Lower lobe of right lung (tissue), 2 donors: ENCODE data around the gene KANK2. TPM values are rescaled to one million over a fixed set of nuclear protein-coding genes. Genes with fewer than 3 reads are reported as not detected.

Experiments
- ATAC-seq, 2 donors: fragments of 200-7000 bp; cut with Tn5 transposase; one replicate each; pipeline ENCODE4 v1.9.1; 2020 to 2022; ENCODE audit warnings: mild to moderate bottlenecking in 2 of 2, moderate library complexity in 2 of 2
- DNase-seq: peaks from one replicate; pipeline ENCODE4 v3.0.0-alpha.2; 2020
- H3K27ac ChIP-seq: fragments of 200-600 bp; one replicate; pipeline ENCODE4 v1.8.0; 2022
- H3K27me3 ChIP-seq: fragments of 200-600 bp; one replicate; pipeline ENCODE4 v1.8.0; 2022; ENCODE audit warnings: low read depth
- H3K36me3 ChIP-seq: fragments of 200-600 bp; one replicate; pipeline ENCODE4 v1.8.0; 2022; ENCODE audit warnings: mild to moderate bottlenecking
- H3K4me1 ChIP-seq: fragments of 200-600 bp; one replicate; pipeline ENCODE4 v1.8.0; 2022
- H3K4me3 ChIP-seq: fragments of 200-600 bp; one replicate; pipeline ENCODE4 v1.8.0; 2022; ENCODE audit warnings: mild to moderate bottlenecking
- H3K9me3 ChIP-seq: fragments of 200-600 bp; one replicate; pipeline ENCODE4 v1.8.0; 2022
- CTCF ChIP-seq: fragments of 200-600 bp; IDR thresholded peaks from one replicate; pipeline ENCODE4 v1.8.0; 2022; ENCODE audit warnings: antibody characterized with exemption, mild to moderate bottlenecking
- intact Hi-C: fragments of 100-400 bp; cut with DNase I; formaldehyde crosslinking; loops from one replicate; pipeline ENCODE4 v1.11.0; 2022
- total RNA-seq: library from RNA; stranded (reverse); fragmentation: NEBNext Ultra II Directional; extraction: Animal tissue kit (Norgen Biotek cat#: 25700); gene quantifications from one replicate; pipeline ENCODE4 v1.2.1, GENCODE V29; 2021
- donor health status: DM: no; HTN: yes; CAD: no; lungs with severe emphysema.

Gene KANK2
- total RNA-seq, 1 donor from 2014 or later = 191 TPM

DNA sequence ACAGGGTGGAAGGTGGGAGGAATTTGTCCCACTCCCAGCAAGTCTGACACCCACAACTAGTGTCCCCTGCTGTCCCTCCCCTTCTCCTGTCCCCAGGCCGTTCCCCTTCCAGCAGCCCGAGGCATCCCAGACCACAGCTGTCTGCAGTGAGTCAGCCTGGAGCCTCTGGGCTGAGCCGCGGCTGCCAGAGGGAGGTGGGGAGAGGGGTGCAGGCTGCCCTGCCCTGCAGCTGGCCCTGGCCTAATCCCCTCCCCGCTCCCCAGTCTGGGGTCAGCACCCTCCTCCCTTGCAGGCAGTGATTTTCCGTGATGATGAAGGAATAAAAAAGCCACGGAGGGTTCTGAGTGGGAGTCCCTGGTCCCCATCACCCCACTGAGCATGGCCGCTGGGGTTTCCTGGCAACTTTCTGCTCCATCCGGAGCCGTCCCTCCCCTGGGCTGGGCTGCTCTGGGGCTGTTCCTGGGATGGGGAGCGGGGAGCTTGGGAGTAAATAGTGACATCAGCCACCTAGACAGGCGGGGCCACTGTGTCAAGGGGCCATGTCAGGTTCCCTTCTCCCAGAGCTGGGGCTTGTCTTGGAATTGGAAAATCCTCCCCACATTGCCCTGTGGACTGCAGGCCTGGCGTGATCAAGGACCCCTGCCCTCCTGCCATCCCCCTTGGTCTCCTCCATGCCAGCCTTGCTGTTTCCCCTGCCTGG lies 58.6 kb downstream of the KANK2 start:
- peak; percentile 18 to 33 for ATAC-seq
- no peak for TF ChIP-seq CTCF

DNA sequence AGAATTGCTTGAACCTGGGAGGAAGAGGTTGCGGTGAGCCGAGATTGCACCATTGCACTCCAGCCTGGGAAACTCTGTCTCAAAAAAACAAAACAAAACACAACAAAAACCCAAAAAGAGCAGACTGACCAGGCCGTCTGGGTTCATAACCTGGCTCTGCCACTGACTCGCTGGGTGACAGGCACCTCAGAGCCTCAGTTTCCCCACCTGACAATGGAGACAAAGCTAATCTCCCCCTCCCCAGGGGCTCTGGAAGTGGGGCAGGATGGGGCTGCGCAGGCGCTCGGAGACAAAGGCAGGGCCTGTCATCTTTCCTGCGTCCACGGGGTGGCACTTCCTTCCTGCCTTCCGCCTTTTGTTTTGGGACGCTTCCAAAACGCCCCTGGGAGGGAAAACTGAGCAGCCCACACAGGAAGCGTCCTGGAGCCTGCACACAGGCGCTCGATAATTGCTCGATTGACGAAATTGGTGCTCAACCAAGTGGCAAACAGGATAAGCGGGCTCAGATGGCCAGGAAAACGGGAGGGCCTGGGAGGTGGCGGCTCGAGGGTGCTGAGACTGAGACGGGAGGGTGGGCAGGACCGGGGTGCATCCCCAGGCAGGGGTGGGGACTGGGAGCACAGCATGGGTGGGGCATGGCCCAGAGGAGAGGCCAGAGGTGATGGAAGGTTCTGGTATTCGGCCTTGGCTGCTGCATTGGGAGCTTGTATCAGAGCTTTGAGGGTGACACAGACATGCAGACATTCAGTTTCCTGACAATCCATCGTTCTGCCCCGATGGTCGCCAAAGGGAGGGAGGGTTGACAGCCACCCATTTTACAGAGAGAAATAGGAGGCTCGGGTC lies 59.6 kb downstream of the KANK2 start:
- ATAC-seq (peak; percentile 53 to 68), DNase-seq (peak; percentile 80)
- Histone ChIP-seq H3K27ac (peak overlapping the region; percentile 77), H3K4me1 (peaks cover 49% of the 10 kb centered on the region), H3K27me3 (no peaks in the 10 kb centered on the region), H3K4me3 (peak overlapping the region; percentile 42), H3K36me3 (peaks cover 9% of the 10 kb centered on the region), H3K9me3 (no peaks in the 10 kb centered on the region)
- intact Hi-C loops = loop anchor here (5.0 kb wide), 1 partner anchor 65 kb away; no protein-coding TSS in a partner anchor
- TF ChIP-seq CTCF = peak; percentile 77

More for the DNA sequence above, 58.6 kb downstream of the KANK2 start:
- peak; percentile 61 for DNase-seq
- peaks cover 59% of the 10 kb centered on the region for H3K4me1 ChIP-seq
- intact Hi-C loops = loop anchor here (5.0 kb wide), 1 partner anchor 64 kb away; no protein-coding TSS in a partner anchor
- no peaks in the 10 kb centered on the region for H3K9me3 ChIP-seq
- no peaks in the 10 kb centered on the region for H3K27me3 ChIP-seq
- peak overlapping the region; percentile 42 for H3K4me3 ChIP-seq
- H3K27ac ChIP-seq = peak overlapping the region; percentile 77
- no peaks in the 10 kb centered on the region for H3K36me3 ChIP-seq

DNA sequence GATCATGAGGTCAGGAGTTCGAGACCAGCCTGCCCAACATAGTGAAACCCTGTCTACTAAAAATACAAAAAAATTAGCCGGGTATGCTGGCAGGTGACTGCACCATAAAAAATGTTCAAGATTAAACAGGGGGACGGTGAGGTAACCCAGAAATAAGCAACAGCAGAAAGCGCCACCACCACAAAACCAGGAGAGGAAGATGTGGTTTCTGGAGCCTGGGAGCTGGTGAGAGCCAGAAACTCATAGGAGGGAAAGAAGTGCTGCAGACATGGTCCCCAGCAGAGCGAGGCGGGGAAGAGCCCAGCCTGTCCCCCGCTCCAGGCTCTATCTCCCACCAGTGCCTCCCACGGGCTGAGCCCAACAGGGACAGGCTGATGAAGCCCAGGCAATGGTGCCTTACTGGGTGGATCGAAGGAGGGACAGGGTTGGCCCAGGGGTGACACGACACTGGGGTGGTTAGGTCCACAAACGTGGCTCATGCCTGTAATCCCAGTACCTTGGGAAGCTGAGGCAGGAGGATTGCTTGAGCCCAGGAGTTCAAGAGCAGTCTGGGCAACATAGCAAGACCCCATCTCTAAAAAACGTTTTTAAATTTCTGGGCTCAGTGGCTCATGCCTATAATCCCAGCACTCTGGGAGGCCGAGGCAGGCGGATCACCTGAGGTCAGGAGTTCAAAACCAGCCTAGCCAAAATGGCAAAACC lies 60.8 kb downstream of the KANK2 start:
- peaks cover 43% of the 10 kb centered on the region for H3K4me1 ChIP-seq
- H3K4me3 ChIP-seq = no peak overlapping the region
- no peak for TF ChIP-seq CTCF
- ATAC-seq = peak; percentile 6 to 9
- no peaks in the 10 kb centered on the region for H3K9me3 ChIP-seq
- intact Hi-C loops = loop anchor here (5.0 kb wide), 1 partner anchor 66 kb away; no protein-coding TSS in a partner anchor
- no peaks in the 10 kb centered on the region for H3K27me3 ChIP-seq
- H3K27ac ChIP-seq = peak overlapping the region; percentile 77
- DNase-seq = no peak
- H3K36me3 ChIP-seq = peaks cover 21% of the 10 kb centered on the region

- no peak for TF ChIP-seq CTCF
Observed at GRCh38 chr19:11131471-11131870, 65.9 kb downstream of the KANK2 start.

DNA sequence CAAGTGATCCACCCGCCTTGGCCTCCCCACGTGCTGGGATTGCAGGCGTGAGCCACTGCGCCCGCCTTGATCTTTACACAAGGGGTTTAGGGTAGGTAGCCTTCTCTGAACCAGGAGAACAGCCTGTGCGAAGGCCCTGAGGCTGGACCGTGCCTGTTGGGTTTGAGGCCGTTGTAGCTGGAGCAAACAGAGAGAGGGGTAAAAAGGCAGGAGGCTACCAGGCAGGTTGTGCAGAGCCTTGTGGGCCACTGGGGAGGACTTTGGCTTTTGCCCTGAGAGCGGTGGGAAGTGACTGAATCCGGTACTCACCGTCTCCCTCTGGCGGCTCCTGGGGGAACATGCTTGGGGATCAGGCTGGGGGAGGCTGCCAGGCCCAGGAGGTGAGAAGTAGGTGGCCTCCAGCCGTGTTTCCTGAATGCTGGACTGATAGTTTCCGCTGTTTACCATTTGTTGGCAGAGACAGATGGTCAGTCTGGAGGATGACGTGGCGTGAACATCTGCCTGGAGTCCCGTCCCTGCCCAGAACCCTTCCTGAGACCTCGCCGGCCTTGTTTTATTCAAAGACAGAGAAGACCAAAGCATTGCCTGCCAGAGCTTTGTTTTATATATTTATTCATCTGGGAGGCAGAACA lies 66.4 kb downstream of the KANK2 start:
- intact Hi-C loops = no loop called here
- H3K4me1 ChIP-seq = peaks cover 24% of the 10 kb centered on the region

More at GRCh38 chr19:11131471-11131870, 65.9 kb downstream of the KANK2 start:
- intact Hi-C loops = no loop called here
- no peak for DNase-seq
- Histone ChIP-seq H3K4me1 (peaks cover 24% of the 10 kb centered on the region), H3K27ac (peak overlapping the region; percentile 72), H3K4me3 (no peak overlapping the region), H3K27me3 (no peaks in the 10 kb centered on the region), H3K9me3 (no peaks in the 10 kb centered on the region), H3K36me3 (peaks cover 72% of the 10 kb centered on the region)
- no peak for ATAC-seq

More for the DNA sequence above, 66.4 kb downstream of the KANK2 start:
- no peak overlapping the region for H3K4me3 ChIP-seq
- H3K36me3 ChIP-seq = peaks cover 77% of the 10 kb centered on the region
- peak; percentile 90 for TF ChIP-seq CTCF
- peak overlapping the region; percentile 72 for H3K27ac ChIP-seq
- H3K27me3 ChIP-seq = no peaks in the 10 kb centered on the region
- ATAC-seq (peak; percentile 60 to 85), DNase-seq (peak; percentile 84)
- H3K9me3 ChIP-seq = no peaks in the 10 kb centered on the region
